ENCODE data around the gene TERT. TPM values are rescaled to one million over a fixed set of nuclear protein-coding genes. Genes with fewer than 3 reads are reported as not detected.
A peak's percentile ranks its signal among the peaks of the same experiment; 100 is the strongest.

Gene TERT
- total and polyA plus RNA-seq, 2 of the 13 experiments (the other 11 are each of a cell fraction or from before 2014, with no cell fraction given), result 4.3 to 5.9 TPM

- TF ChIP-seq SNAPC4 (CRISPR knock-in tag; IDR thresholded peaks at IDR 0.05) (no peak), ZNF264 (CRISPR knock-in tag; IDR thresholded peaks at IDR 0.05) (no peak), SOX5 (CRISPR knock-in tag; IDR thresholded peaks at IDR 0.05; ENCODE audit: borderline replicate concordance) (no peak), MYNN (CRISPR knock-in tag; IDR thresholded peaks at IDR 0.05; ENCODE audit: low read depth) (no peak), ARID5B (CRISPR knock-in tag; IDR thresholded peaks at IDR 0.05) (no peak), STAG1 (CRISPR knock-in tag; IDR thresholded peaks at IDR 0.05) (peak; percentile 76), MAFK (conservative IDR thresholded peaks at IDR 0.05 in 1 of 2, IDR thresholded peaks at IDR 0.05 in 1 of 2; ENCODE audit: low read length in 2 of 2) (no peak), ZBTB37 (CRISPR knock-in tag; IDR thresholded peaks at IDR 0.05) (no peak), TBX2 (CRISPR knock-in tag; IDR thresholded peaks at IDR 0.05; ENCODE audit: borderline replicate concordance) (0 out of 2 replicates have a peak, but pooled peaks have one; percentile 12), DNMT3B (CRISPR knock-in tag; conservative IDR thresholded peaks at IDR 0.05) (no peak), ZNF296 (CRISPR knock-in tag; conservative IDR thresholded peaks at IDR 0.05) (peak; percentile 95), ZFP91 (CRISPR knock-in tag; IDR thresholded peaks at IDR 0.05; ENCODE audit: borderline replicate concordance) (peak; percentile 34; the same call in 1 of the 2 replicates), HOXA7 (CRISPR knock-in tag; IDR thresholded peaks at IDR 0.05) (no peak), PHF21A (CRISPR knock-in tag; IDR thresholded peaks at IDR 0.05) (no peak)
- TF ChIP-seq, protein P1, sequence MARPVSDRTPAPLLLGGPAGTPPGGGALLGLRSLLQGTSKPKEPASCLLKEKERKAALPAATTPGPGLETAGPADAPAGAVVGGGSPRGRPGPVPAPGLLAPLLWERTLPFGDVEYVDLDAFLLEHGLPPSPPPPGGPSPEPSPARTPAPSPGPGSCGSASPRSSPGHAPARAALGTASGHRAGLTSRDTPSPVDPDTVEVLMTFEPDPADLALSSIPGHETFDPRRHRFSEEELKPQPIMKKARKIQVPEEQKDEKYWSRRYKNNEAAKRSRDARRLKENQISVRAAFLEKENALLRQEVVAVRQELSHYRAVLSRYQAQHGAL (CRISPR knock-in tag; IDR thresholded peaks at IDR 0.05; ENCODE audit: not compliant biosample characterization), result no peak
These were observed 86.0 kb downstream of the TERT start (continued) for GRCh38 chr5:1208743-1209488.

Measured in HepG2 (cell line).